Measurements from ENCODE around the gene VTN. TPM values are rescaled to one million over a fixed set of nuclear protein-coding genes. Genes with fewer than 3 reads are reported as not detected.

The VTN gene
- total RNA-seq, 4 donors from 2014 or later: 0.51 to 2.1 (median 0.69) TPM; not detected in 1

DNA sequence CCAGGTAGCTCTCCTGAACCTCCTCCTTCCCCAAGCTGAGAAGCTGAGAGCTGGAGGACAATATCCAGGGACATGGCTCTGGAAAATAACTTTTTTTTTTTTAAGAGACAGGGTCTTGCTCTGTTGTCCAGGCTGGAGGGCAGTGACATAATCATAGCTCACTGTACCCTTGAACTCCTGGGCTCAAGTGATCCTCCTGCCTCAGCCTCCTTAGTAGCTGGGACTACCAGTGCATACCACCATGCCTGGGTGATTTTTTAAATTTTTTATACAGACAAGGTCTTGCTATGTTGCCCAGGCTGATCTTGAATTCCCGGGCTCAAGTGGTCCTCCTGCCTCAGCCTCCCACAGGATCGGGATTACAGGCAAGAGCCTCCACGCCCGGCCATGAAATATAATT, 29.7 kb upstream of the VTN start:
- H3K27me3 ChIP-seq: no peaks in the 10 kb centered on the region
- H3K9me3 ChIP-seq: no peaks in the 10 kb centered on the region
- H3K4me1 ChIP-seq: no peaks in the 10 kb centered on the region
- H3K36me3 ChIP-seq: no peaks in the 10 kb centered on the region
- TF ChIP-seq, protein P1, sequence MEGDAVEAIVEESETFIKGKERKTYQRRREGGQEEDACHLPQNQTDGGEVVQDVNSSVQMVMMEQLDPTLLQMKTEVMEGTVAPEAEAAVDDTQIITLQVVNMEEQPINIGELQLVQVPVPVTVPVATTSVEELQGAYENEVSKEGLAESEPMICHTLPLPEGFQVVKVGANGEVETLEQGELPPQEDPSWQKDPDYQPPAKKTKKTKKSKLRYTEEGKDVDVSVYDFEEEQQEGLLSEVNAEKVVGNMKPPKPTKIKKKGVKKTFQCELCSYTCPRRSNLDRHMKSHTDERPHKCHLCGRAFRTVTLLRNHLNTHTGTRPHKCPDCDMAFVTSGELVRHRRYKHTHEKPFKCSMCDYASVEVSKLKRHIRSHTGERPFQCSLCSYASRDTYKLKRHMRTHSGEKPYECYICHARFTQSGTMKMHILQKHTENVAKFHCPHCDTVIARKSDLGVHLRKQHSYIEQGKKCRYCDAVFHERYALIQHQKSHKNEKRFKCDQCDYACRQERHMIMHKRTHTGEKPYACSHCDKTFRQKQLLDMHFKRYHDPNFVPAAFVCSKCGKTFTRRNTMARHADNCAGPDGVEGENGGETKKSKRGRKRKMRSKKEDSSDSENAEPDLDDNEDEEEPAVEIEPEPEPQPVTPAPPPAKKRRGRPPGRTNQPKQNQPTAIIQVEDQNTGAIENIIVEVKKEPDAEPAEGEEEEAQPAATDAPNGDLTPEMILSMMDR (IDR thresholded peaks at IDR 0.05): no peak
- TF ChIP-seq POLR2A (IDR thresholded peaks at IDR 0.05): no peak
- intact Hi-C loops (cut with DNase I; ENCODE audit: low total_unique reads): no loop called here
- no peak overlapping the region for H3K27ac ChIP-seq
- H3K4me3 ChIP-seq: no peak overlapping the region
- no peak for DNase-seq

DNA sequence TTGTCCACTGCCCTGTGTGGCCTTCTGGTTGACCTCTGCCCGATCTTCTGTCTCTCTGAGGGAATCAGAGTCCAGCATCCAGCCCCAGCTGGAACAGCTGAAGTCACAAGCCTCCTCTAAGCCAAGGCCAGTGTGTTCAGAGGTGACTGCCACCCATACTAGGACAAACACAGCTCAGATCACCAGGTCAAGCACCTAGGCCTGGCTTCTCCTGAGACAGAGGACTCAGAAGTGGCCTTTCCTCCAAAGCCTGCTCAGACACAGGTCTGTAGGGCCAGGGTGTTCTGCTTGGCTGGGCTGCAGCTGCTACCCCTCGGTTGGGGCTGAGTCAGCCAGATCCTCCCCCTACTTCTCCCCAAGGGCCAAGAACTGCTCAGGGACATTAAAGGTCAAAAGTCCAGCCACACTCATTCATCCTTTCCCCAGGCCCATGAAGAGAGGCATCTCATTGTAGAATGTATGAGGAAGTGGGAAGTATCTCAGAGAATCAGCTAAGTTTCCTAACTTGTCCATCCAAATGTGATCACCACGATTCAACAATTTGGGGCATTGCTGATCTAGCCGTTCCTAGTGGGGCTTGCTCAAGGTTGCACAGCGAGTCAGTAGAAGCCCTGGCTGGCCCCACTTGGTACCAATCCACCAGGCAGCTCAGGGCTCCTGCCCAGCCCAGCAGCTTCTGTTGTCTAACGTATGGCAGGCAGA, 28.3 kb upstream of the VTN start:
- intact Hi-C loops (cut with DNase I; ENCODE audit: low total_unique reads): no loop called here
- TF ChIP-seq, protein P1 (IDR thresholded peaks at IDR 0.05): no peak
- TF ChIP-seq POLR2A (IDR thresholded peaks at IDR 0.05): no peak
- no peaks in the 10 kb centered on the region for H3K9me3 ChIP-seq
- DNase-seq: no peak
- no peaks in the 10 kb centered on the region for H3K36me3 ChIP-seq
- H3K27me3 ChIP-seq: no peaks in the 10 kb centered on the region
- H3K27ac ChIP-seq: no peak overlapping the region
- H3K4me3 ChIP-seq: no peak overlapping the region
- H3K4me1 ChIP-seq: no peaks in the 10 kb centered on the region

DNA sequence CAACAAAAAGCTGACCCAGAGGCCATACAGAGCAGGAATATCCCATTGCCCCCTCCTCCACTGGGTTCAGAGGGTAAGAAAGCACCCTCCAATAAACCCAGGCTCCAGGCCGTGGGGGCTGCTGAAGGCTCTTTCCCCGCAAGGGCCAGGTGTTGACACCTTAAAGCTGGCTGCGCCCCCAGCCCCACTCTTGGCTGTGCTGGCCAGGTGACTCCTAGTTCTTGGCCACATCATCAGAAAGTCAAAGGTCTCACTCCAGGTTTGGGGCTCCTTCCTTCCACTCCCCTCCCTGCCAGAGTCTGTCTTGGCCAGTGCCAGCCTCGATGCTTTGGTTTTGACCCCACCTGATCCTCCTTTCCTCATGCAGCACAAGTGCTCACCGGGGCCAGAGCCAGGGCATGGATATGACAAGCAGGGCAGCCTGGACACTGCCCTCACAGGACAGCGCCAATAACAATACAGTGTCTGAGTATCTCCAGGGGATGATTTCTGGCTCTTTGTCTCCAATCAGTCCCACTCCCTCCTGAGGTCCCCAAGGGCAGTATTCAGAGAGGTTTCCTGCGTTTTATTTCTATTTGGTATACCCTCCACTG, 27.7 kb upstream of the VTN start:
- DNase-seq: no peak
- Histone ChIP-seq H3K27me3 (no peaks in the 10 kb centered on the region), H3K4me3 (no peak overlapping the region), H3K4me1 (no peaks in the 10 kb centered on the region), H3K27ac (no peak overlapping the region), H3K36me3 (no peaks in the 10 kb centered on the region), H3K9me3 (no peaks in the 10 kb centered on the region)
- TF ChIP-seq POLR2A (IDR thresholded peaks at IDR 0.05): no peak
- TF ChIP-seq, protein P1 (IDR thresholded peaks at IDR 0.05): no peak
- intact Hi-C loops (cut with DNase I; ENCODE audit: low total_unique reads): no loop called here

DNA sequence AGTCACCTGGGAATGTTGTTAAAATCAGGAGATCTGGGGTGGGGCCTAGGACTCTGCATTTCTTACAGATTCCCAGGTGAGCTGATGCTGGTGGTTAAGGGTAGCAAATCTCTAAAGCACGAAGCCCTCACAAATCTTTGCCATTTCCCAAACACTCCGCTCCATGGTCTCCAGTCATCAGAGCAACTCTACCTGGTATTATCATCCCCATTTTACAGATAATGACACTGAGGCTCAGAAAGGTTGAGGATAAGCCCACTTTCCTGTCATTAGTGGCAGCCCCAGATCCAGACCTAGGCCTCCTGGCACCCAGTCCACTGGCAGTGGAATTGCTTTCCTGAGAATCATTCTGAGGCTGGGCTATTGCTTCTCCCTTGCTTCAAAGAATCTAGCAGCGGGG, 27.2 kb upstream of the VTN start:
- TF ChIP-seq POLR2A (IDR thresholded peaks at IDR 0.05): no peak
- TF ChIP-seq, protein P1 (IDR thresholded peaks at IDR 0.05): no peak
- H3K27ac ChIP-seq: no peak overlapping the region
- no peak overlapping the region for H3K4me3 ChIP-seq
- H3K36me3 ChIP-seq: no peaks in the 10 kb centered on the region
- H3K9me3 ChIP-seq: no peaks in the 10 kb centered on the region
- no peaks in the 10 kb centered on the region for H3K4me1 ChIP-seq
- no peak for DNase-seq
- intact Hi-C loops (cut with DNase I; ENCODE audit: low total_unique reads): no loop called here
- no peaks in the 10 kb centered on the region for H3K27me3 ChIP-seq

DNA sequence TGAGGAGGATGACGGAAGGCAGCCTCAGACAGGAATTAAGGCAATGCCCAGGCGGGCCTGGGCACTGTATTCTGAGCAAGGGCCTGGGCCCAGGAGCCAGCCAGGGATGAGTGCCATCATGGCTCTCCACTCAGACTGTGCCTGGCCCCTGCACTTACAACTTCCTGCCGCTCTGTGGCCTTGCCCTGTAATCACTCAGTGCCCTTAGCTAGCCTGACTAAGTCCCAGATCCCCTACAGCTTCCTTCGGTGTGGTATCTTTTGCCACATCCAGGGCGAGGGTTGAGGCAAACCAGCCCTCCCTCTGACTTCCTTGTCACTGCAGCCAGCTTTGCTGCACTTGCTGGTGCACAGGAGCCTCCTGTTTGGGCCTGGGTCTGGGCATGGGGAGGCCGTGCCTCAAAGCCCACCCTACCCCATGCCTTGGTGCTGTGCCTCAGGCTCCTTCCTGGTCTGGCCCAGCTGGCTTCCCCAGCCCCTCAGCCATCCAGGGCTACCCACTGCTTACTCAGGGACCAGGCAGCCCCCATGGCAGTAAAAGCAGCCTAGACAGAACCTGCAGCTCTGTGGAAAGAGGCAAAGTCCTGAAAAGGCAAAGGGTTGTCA, 26.6 kb upstream of the VTN start:
- no peaks in the 10 kb centered on the region for H3K4me1 ChIP-seq
- no peaks in the 10 kb centered on the region for H3K36me3 ChIP-seq
- TF ChIP-seq, protein P1 (IDR thresholded peaks at IDR 0.05): no peak
- TF ChIP-seq POLR2A (IDR thresholded peaks at IDR 0.05): no peak
- no peak for DNase-seq
- no peak overlapping the region for H3K4me3 ChIP-seq
- no peaks in the 10 kb centered on the region for H3K27me3 ChIP-seq
- H3K9me3 ChIP-seq: no peaks in the 10 kb centered on the region
- H3K27ac ChIP-seq: no peak overlapping the region
- intact Hi-C loops (cut with DNase I; ENCODE audit: low total_unique reads): no loop called here
